NCI-H524 (cell line): ENCODE results near the gene BCL2.

Experiments used
- DNase-seq, 2 experiments: peaks; one replicate each; lab custom pipeline; 2025; lab: John Stamatoyannopoulos, UW

The BCL2 gene

GRCh38 chr18:63309422-63309821 is 10.1 kb downstream of the BCL2 start:
- DNase-seq = no peak

DNA sequence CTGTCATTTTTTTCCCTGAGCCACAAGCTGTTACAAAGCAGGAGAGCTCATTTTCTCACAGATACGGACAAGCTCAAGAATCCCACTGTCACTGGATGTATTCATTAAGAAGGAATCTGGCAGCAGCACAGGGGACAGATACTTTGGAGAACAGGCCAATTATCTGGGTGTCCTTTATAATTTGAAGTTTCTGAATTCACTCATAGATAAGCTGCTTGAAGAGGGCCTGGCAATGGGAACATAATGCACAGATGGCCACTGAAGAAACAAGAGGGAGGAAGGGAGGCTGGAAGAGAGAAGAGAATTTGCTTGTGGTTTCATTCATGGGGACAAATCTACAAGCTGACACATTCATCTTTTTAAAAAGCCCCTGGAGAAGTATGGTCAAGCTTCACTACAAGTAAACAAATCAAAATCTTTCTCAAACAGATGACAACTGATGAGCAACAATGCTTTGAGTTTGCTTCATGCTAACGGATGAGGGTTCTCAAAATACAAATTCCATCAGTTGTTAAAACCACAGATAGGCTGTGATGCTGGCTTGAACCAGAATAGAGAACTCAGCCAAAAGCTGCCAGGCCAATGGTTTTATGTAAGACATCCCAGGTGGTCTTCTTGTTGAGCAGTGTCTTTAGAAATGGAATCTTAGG is 11.9 kb downstream of the BCL2 start:
- DNase-seq = peak; percentile 75 to 91

GRCh38 chr18:63306819-63307550 is 12.6 kb downstream of the BCL2 start:
- no peak for DNase-seq

GRCh38 chr18:63306249-63306648 is 13.3 kb downstream of the BCL2 start:
- DNase-seq = no peak

GRCh38 chr18:63303547-63303946 is 16.0 kb downstream of the BCL2 start:
- DNase-seq = no peak

- DNase-seq = no peak
Measured at GRCh38 chr18:63302636-63303405, 16.7 kb downstream of the BCL2 start.

DNA sequence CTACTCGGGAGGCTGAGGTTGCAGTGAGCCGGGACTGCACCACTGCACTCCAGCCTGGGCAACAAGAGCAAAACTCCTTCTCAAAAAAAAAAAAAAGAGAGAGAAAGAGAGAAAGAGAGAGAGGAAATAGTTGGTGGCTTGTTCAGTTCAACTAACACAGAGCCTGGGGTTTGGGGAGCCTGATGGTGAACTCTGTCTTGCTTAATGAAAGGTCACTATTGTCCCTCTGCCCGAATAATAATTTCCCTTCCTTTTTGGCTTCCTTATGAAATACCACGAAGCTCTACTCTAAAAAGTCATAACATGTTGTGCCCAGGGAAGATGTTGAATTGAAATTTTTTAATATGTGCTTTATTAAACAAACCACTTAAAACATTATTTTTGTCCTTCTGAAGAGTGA is 17.3 kb downstream of the BCL2 start:
- DNase-seq = no peak

DNA sequence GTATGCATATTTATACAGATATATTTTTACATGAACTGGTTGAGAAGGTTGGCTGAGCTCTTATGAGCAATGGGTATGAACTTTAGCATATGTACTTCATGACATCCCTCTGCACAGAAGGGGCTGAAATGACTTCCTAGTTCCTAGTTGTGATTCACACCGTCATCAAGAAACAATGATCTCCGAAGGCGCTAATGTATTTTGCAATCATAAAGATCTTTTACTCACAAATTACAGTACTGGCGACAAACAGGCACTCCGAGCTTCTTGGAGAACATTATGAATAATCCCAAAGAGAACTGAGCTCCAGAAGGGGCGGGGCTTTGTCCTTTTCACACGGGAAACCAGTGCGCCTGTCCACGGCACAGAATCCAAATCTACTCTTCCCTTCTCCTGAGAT is 18.1 kb downstream of the BCL2 start:
- DNase-seq = no peak

GRCh38 chr18:63299837-63300745 is 19.5 kb downstream of the BCL2 start:
- no peak for DNase-seq

DNA sequence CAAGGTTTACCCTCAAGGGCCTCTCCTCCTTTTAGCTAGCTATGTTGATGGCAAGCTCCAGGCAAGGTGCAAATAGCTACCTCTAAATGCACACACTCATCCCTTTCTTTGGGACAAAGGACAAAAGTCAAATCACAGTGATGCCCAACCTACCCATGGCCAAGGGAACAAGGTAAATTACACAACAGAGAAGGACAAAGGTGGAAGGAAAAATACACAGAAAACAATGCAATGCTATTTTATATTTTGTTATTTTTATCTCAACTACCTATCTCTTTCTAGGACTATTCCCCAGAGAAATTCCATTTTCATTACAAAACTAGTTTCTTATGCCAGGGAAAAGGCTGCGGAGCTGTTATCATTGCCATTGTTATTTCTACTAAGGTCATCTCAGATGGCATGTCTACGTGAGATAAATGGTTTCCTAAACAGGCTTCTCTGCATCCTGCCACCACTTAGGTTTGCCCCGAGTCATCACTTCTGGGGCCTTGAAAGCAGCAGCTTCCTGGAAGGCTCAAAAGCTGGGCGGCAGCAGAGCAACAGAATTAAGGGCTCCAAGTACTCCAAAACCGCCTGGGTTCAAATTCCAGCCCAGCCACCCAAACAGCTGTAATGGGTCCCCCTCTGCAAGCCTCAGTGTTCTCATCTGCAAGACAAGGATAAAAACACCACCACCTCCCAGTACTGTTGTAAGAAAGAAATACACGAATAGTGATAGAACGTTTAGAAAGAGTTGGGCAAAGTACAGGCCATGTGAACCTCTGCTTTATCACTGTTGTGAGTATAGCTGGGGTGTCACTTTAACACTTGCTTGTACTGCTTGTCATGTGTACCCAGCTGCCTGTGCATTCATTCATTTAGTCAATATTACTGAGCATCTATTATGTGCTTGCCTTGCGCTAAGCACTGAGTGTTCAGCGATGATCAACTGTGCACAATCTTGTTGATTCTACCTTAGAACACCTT is 20.9 kb downstream of the BCL2 start:
- no peak for DNase-seq

DNA sequence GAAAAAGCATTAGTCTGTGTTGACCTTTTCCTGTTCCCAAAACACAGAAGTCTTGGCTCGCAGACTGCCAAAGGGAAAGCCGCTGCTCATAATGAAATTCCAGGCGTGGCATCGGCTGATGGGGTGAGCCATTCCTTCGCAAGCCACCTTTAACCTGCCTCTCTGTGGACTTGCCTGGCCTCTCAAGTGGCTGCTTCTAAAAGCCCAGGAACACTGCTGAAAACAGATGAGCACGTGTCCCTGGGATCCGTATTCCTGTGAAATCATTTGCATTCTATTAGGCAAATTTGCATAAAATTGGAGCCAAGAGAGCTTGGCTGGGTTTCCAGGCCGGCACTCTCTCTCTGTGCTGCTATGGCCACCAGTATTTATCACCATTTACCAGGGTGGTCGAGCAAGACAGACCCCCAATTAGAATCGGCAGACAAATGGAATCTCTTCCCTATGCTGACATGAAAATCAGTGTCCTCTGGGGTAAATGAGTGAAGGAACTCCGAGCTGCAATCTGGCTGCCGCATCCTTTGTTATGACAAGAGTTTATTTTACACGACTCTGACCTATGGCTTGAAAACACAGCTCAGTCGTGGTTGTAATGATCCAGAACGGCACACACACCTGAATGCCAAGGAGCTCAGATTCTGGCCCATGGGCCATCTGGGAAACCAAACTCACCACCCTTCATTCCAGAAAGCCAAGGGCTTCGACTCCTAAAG is 21.7 kb downstream of the BCL2 start:
- no peak for DNase-seq

GRCh38 chr18:63293935-63294334 is 25.6 kb downstream of the BCL2 start:
- DNase-seq = no peak

DNA sequence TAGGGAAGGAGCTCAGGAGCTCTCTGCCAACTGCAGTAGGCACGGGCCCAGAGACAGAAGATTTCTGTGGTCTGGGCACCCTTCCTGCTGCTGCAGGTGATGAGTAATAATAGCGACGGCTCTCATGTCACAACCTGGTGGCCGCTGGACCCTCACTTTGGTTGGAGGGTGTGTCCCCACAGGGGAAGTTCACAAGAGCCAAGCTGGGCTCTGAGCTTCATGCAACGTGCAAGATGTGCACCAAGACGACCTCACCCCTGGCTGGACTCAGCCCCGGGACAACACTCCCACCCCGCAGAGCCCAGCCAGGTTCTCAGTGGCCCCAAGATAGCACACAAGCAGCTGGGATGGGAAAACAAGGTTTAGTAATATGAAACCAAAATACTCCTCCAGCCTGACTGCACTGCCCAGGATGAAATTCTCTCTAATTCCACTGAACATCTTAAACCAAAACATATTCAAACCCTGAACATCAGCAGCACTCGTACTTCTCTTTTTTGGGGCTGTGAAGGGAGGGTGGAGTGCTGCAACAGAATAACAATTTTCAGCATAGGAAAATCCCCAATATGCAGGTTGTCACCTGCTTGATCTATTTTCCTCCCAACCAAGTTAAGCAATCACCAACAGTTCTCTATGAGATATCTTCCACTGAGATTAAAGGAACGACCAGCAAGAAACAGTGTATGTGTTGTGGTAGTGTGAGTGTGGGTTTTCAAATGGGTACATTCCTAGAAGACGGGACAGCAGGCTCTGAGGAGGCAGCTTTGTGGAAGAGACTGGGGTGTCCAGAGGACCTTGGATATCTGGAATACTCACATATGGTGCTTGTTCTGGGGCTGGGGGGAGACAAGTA is 26.5 kb downstream of the BCL2 start:
- peak in 1 of 2 experiments; percentile 34 for DNase-seq

- DNase-seq = no peak
Measured at GRCh38 chr18:63291278-63291677, 28.3 kb downstream of the BCL2 start.

GRCh38 chr18:63290821-63291200 is 28.8 kb downstream of the BCL2 start:
- peak in 1 of 2 experiments; percentile 28 for DNase-seq

DNA sequence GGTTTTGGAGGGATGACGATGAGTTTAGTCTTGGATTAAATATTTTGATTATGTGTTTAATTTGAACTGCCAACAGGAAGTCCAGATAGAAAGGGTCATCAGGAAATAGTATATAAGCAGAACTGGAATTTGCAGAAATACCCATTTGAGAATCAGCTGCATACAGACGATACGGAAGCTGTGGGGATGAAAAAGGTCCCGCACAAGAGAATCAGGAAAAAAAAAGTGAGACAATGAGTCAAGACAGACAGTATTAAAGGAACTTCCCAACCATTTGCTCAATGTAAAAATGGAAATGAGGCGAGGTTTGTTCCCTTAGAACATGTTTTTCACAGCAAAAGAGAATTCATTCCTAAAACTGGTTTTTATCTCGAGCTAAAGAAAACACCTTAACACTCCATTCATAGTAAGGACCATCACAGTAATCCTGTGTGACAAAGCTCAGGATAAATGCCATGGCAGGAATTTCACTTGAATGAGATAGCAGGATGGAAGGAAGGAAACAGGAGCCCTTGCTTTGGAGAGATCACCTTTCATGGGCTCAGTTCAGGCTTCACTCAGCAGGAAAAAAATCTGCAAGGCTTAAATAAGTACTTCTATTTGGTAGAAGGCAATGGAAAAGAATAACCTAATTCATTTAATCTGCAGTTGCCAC is 29.3 kb downstream of the BCL2 start:
- peak in 1 of 2 experiments; percentile 17 for DNase-seq

DNA sequence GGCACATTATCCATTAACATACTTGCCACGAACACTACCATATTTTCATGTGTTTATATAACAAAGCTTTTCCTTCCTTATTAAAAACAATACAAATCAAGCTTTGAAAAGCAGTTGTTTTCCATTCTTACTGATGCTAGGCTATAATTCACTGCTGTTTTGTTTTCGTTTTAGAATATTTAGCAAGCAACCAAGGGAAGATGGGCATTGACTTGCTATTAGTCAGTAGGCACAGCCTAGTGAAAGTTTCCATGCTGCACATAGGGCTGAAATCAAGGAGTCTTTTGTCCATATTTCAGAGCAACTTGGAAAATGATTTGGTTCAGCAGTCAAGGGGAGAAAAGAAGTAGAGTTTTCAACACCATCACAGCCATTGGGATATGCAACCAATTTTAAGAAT is 31.3 kb downstream of the BCL2 start:
- no peak for DNase-seq

DNA sequence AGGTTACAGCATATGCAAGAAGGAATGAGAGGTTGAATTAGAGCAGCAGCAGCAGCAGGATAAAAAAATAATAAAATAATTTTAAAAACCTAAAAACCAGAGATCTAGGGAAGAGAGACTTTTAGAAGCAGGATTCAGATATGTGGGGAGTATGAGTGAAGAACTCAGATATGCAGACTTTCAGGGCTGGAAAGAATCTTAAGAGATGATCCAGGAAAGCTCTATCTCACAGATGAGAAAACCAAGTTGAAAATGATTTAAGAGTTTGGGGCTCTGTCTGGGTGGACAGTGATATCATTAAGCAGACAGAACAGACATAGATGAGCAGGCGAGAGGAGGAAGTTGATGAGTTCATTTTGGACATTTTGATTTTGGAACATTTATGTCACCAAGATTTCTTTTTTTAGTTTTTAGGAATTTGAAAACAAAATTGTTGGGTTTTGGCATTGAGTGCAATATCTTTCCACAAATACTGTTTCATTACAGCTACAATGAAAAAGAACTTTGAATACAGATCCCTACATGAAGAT is 31.8 kb downstream of the BCL2 start:
- DNase-seq = no peak
